K562 (cell line): ENCODE measurements around the gene ARHGEF10L. TPM values are rescaled to one million over a fixed set of nuclear protein-coding genes. Genes with fewer than 3 reads are reported as not detected.

Source experiments
- ATAC-seq: fragments of 200-7000 bp; cut with Tn5 transposase; 3 replicates; pipeline ENCODE4 v1.9.1; 2020; ENCODE audit warnings: moderate library complexity
- BruUV-seq: library from RNA; stranded (reverse); fragments of 400-500 nt; replicated peaks from 2 replicates; lab custom pipeline; 2021; lab: Mats Ljungman, UMichigan
- CTCF ChIA-PET: fragments of 300-600 bp; formaldehyde crosslinking; extraction: SDS; loops from one replicate; lab custom pipeline; 2021; ENCODE audit warnings: low intra/inter-chr PET ratio; lab: Yijun Ruan, JAX
- POLR2A ChIA-PET: fragments of 300-600, 350-650 bp; sonication (Branson Sonifier 250); formaldehyde crosslinking; extraction: SDS; loops from one replicate; lab custom pipeline; 2021; ENCODE audit warnings: antibody characterized with exemption, inconsistent platforms; lab: Yijun Ruan, JAX
- DNase-seq, 4 experiments: peaks; one replicate each; pipeline versions ENCODE4 v3.0.0 to v3.0.0-alpha.2; 2011 to 2018; ENCODE audit warnings: low spot score in 3 of 4, mixed read lengths in 3 of 4; ENCODE audit errors: extremely low read depth in 1 of 4
- FAIRE-seq: peaks from 2 replicates; lab custom pipeline; 2011; peaks lifted over from hg19 to GRCh38; lab: Jason Lieb, UNC
- H2AFZ ChIP-seq: 2 replicates; pipeline ENCODE4 v1.6.0; 2011; ENCODE audit warnings: low read depth, low read length, control low read depth, inconsistent platforms
- H3K27ac ChIP-seq: fragments of 200-600 bp; 3 replicates; pipeline ENCODE4 v1.8.0; 2011; ENCODE audit warnings: low read depth, mild to moderate bottlenecking, control low read depth, inconsistent platforms, low read length, moderate library complexity, mixed read lengths; ENCODE audit errors: extremely low read depth
- H3K27me3 ChIP-seq, 2 experiments: fragments of 300-600 bp in 1 of 2; 2 replicates in 1 of 2; 3 replicates in 1 of 2; pipeline versions ENCODE4 v1.6.0 to v1.8.0; 2011; ENCODE audit warnings: inconsistent platforms in 2 of 2, low read length in 2 of 2, mild to moderate bottlenecking in 1 of 2, mixed read lengths in 1 of 2, moderate library complexity in 1 of 2; ENCODE audit not compliant: control insufficient read depth in 2 of 2, insufficient read depth in 2 of 2
- H3K36me3 ChIP-seq: fragments of 300-600 bp; 3 replicates; pipeline ENCODE4 v1.8.0; 2011; ENCODE audit warnings: mild to moderate bottlenecking, low read length, inconsistent platforms; ENCODE audit not compliant: control insufficient read depth, insufficient read depth
- H3K4me1 ChIP-seq, 2 experiments: fragments of 200-600 bp in 1 of 2; replicated peaks in 1 of 2; 2 replicates in 1 of 2; 3 replicates in 1 of 2; pipeline versions ENCODE4 v1.5.1 to v1.8.0; 2011; ENCODE audit warnings: inconsistent platforms in 2 of 2, low read length in 2 of 2, mild to moderate bottlenecking in 1 of 2, mixed read lengths in 1 of 2, moderate library complexity in 1 of 2; ENCODE audit not compliant: control insufficient read depth in 2 of 2, insufficient read depth in 2 of 2
- H3K4me2 ChIP-seq: 2 replicates; pipeline ENCODE4 v1.6.1; 2011; ENCODE audit warnings: low read length, control low read depth, inconsistent platforms, mixed read lengths; ENCODE audit not compliant: insufficient read depth
- H3K4me3 ChIP-seq: fragments of 200-600 bp; sonication (generic), shearing (Covaris generic); 2 replicates; pipeline ENCODE4 v1.5.1; 2016; ENCODE audit warnings: control low read depth, inconsistent platforms
- H3K79me2 ChIP-seq: fragments of 200-600 bp; 3 replicates; pipeline ENCODE4 v1.8.0; 2011; ENCODE audit warnings: low read length, inconsistent platforms; ENCODE audit not compliant: control insufficient read depth, insufficient read depth
- H3K9ac ChIP-seq, 2 experiments: 2 replicates each; pipeline versions ENCODE4 v1.6.0 to v1.6.1; 2011; ENCODE audit warnings: low read depth in 2 of 2, low read length in 2 of 2, control low read depth in 1 of 2, inconsistent platforms in 1 of 2, mild to moderate bottlenecking in 1 of 2, mixed read lengths in 1 of 2; ENCODE audit not compliant: insufficient read depth in 1 of 2
- H3K9me1 ChIP-seq: one replicate; pipeline ENCODE4 v1.6.0; 2011; ENCODE audit warnings: inconsistent platforms, mild to moderate bottlenecking, low read length, moderate library complexity; ENCODE audit not compliant: control insufficient read depth, insufficient read depth
- H3K9me3 ChIP-seq: replicated peaks from 2 replicates; pipeline ENCODE4 v1.5.1; 2011; ENCODE audit warnings: low read depth, low read length, inconsistent platforms; ENCODE audit not compliant: control insufficient read depth, insufficient read depth
- H4K20me1 ChIP-seq: replicated peaks from 2 replicates; pipeline ENCODE4 v1.6.1; 2011; ENCODE audit warnings: low read length, inconsistent platforms, mixed read lengths; ENCODE audit not compliant: control insufficient read depth, insufficient read depth
- CBFA2T3 ChIP-seq: fragments of 450-650 bp; IDR thresholded peaks from 2 replicates; pipeline ENCODE4 v1.6.1; 2017
- CBX3 ChIP-seq, 2 experiments: IDR thresholded peaks; 1 replicate in 1 of 2; 2 replicates in 1 of 2; pipeline ENCODE4 v1.6.1; 2012; ENCODE audit warnings: inconsistent platforms in 2 of 2, low read length in 2 of 2, borderline replicate concordance in 1 of 2, control low read depth in 1 of 2
- HSF4 ChIP-seq: fragments of 250-450 bp; sonication (Bioruptor Pico); IDR thresholded peaks from 2 replicates; pipeline ENCODE4 v2.1.2; 2022; ENCODE audit warnings: mild to moderate bottlenecking, moderate library complexity, borderline replicate concordance
- JUN ChIP-seq, 2 experiments: sonication (generic) in 1 of 2; formaldehyde crosslinking in 1 of 2; IDR thresholded peaks; 2 replicates each; pipeline versions ENCODE4 v1.6.1 to v1.8.0; 2012 to 2022; ENCODE audit warnings: borderline replicate concordance in 2 of 2, mild to moderate bottlenecking in 2 of 2, improper control_type of control experiment in 1 of 2, low read depth in 1 of 2, low read length in 1 of 2, missing genetic modification reagents in 1 of 2
- L3MBTL2 ChIP-seq: fragments of 450-650 bp; IDR thresholded peaks from 2 replicates; pipeline ENCODE4 v1.6.1; 2016; ENCODE audit warnings: mild to moderate bottlenecking, moderate library complexity
- MEF2D ChIP-seq: conservative IDR thresholded peaks from 2 replicates; pipeline ENCODE4 v1.6.1; 2016; ENCODE audit warnings: low read depth, missing genetic modification characterization, missing compliant biosample characterization
- NCOA2 ChIP-seq, 2 experiments: fragments of 450-650 bp; IDR thresholded peaks; 2 replicates each; pipeline ENCODE4 v1.6.1; 2018; ENCODE audit warnings: mild to moderate bottlenecking in 2 of 2, moderate library complexity in 1 of 2; ENCODE audit not compliant: partially characterized antibody in 2 of 2
- PTRF ChIP-seq: fragments of 450-650 bp; IDR thresholded peaks from 2 replicates; pipeline ENCODE4 v1.6.1; 2016; ENCODE audit warnings: mild to moderate bottlenecking, missing genetic modification characterization, missing compliant biosample characterization
- TFAM ChIP-seq: fragments of 250-450 bp; sonication (Bioruptor Pico); conservative IDR thresholded peaks from 2 replicates; pipeline ENCODE4 v1.5.0; 2021; ENCODE audit warnings: mild to moderate bottlenecking, moderate library complexity
- WGBS: fragments of 100-300 bp; shearing (Covaris generic); methylation state at CpG from one replicate; pipeline ENCODE4 v1.1.6; 2016; ENCODE audit warnings: low coverage, mixed read lengths; ENCODE audit not compliant: insufficient coverage; ENCODE audit errors: missing lambda C conversion rate; 5-methylcytosine and 5-hydroxymethylcytosine counted together
- in situ Hi-C: fragments of 300-500 bp; cut with MboI; formaldehyde crosslinking; loops from 4 replicates; pipeline ENCODE4 v1.15.0; 2018; ENCODE audit warnings: inconsistent platforms, mixed read lengths
- intact Hi-C: fragments of 100-400 bp; cut with micrococcal nuclease; formaldehyde crosslinking; loops from 2 replicates; pipeline ENCODE4 v1.14.2; 2022
- polyA plus RNA-seq, 8 experiments: library from polyadenylated mRNA; depleted of rRNA in 4 of 8; stranded (reverse) in 5 of 8; unstranded in 3 of 8; fragments of >200 nt; fragmentation: Nextera tagmentation in 2 of 8; fragmentation: Illumina TruSeq in 1 of 8; extraction: Ambion mirVana in 2 of 8; extraction: Trizol in 1 of 8; gene quantifications; 2 replicates each; pipeline versions ENCODE4 v1.2.1 to v1.2.3, GENCODE V29; 2011 to 2014; ENCODE audit warnings: inconsistent platforms in 1 of 8, missing spikeins in 1 of 8
- total RNA-seq, 7 experiments: library from RNA; depleted of rRNA in 6 of 7; stranded (reverse); fragments of >200 nt in 6 of 7; fragmentation: Illumina TruSeq in 2 of 7; extraction: Trizol in 2 of 7; gene quantifications; 2 replicates each; pipeline versions ENCODE4 v1.2.1 to v1.2.3, GENCODE V29; 2011 to 2021; ENCODE audit warnings: low replicate concordance in 1 of 7
- TF ChIP-seq, protein P1 (sequence below): fragments of 450-650 bp; conservative IDR thresholded peaks from 2 replicates; pipeline ENCODE4 v1.6.1; 2016; ENCODE audit warnings: missing genetic modification characterization, low read depth, mild to moderate bottlenecking, control low read depth, missing compliant biosample characterization
- TF ChIP-seq, protein P2 (sequence below), 2 experiments: IDR thresholded peaks; 2 replicates each; pipeline ENCODE4 v1.6.1; 2011; ENCODE audit warnings: borderline replicate concordance in 1 of 2, control low read depth in 1 of 2, low read depth in 1 of 2, low read length in 1 of 2, mild to moderate bottlenecking in 1 of 2, mixed read lengths in 1 of 2, moderate library complexity in 1 of 2; ENCODE audit not compliant: insufficient read depth in 1 of 2, insufficient read length in 1 of 2, poor library complexity in 1 of 2, severe bottlenecking in 1 of 2; ENCODE audit errors: extremely low read depth in 1 of 2
- TF ChIP-seq, protein P3 (sequence below): IDR thresholded peaks from 2 replicates; pipeline ENCODE4 v1.6.1; 2012; ENCODE audit warnings: low read depth, low read length, improper control_type of control experiment, borderline replicate concordance
- TF ChIP-seq, protein P4 (sequence below): fragments of 450-650 bp; IDR thresholded peaks from one replicate; pipeline ENCODE4 v1.6.1; 2018; ENCODE audit warnings: mild to moderate bottlenecking, moderate library complexity; ENCODE audit not compliant: partially characterized antibody

Gene ARHGEF10L
- total and polyA plus RNA-seq, 9 of the 15 experiments (the other 6 are each of a cell fraction or from before 2014, with no cell fraction given), result 0.09 to 0.13 TPM; not detected in 7

DNA sequence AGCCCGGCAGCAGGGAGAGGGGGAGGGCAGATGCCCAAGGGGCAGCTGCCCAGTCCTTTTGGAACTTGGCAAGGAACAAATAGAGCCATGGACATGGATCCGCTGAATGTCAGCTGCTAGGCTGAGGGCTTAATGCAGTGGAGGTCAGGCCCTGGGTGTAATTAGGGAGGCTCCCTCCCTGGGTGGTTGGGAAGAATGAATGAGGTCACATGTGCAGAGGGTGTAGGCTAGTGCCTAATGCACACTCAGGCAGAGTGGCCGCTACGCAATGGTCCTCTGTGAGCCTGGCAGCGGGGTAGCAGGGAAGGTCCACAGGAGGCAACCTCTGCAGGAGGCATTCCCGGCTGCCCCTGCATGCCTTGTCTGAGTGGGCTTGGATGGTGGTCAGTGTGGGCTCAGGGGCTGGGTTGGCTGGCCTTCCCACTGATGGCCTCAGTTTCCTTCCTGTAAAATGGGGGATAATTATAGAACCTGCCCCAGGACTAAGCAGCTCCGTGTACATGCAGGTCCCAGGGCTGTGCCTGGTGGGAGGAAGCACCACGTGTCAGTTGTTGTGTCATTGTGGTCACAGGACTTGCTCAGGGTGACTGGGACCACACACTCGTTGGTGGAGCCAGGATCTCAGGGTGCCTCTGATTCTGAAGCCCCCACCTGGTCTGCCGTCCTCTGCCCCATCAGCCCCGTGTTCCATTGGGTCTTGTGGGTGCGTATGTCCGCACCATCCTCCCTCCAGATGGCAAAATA, 134.0 kb downstream of the ARHGEF10L start:
- ChIA-PET CTCF (no interaction called here), POLR2A (no interaction called here)
- no peak overlapping the region for H2AFZ ChIP-seq
- intact Hi-C loops, result no loop called here
- H3K36me3 ChIP-seq, result no peaks in the 10 kb centered on the region
- BruUV-seq, result no TSS peak
- no peak for DNase-seq
- no peak for ATAC-seq
- WGBS, result 1% methylated on average over 13 of the region's 13 CpGs
- peaks cover 23% of the 10 kb centered on the region for H4K20me1 ChIP-seq
- FAIRE-seq, result no peak
- no peaks in the 10 kb centered on the region for H3K9me3 ChIP-seq
- H3K27ac ChIP-seq, result no peak overlapping the region
- H3K27me3 ChIP-seq, result peaks cover 13 to 51% of the 10 kb centered on the region in 2 experiments
- H3K4me1 ChIP-seq, result peaks cover 0 to 4% of the 10 kb centered on the region in 2 experiments; a peak in 1 of 5 replicates
- TF ChIP-seq, protein P1, sequence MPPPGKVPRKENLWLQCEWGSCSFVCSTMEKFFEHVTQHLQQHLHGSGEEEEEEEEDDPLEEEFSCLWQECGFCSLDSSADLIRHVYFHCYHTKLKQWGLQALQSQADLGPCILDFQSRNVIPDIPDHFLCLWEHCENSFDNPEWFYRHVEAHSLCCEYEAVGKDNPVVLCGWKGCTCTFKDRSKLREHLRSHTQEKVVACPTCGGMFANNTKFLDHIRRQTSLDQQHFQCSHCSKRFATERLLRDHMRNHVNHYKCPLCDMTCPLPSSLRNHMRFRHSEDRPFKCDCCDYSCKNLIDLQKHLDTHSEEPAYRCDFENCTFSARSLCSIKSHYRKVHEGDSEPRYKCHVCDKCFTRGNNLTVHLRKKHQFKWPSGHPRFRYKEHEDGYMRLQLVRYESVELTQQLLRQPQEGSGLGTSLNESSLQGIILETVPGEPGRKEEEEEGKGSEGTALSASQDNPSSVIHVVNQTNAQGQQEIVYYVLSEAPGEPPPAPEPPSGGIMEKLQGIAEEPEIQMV (tag), result no peak
- TF ChIP-seq NCOA2 (IDR thresholded peaks at IDR 0.05; ENCODE audit: partially characterized antibody in 2 of 2) (no peak), TFAM (no peak), CBX3 (IDR thresholded peaks at IDR 0.05; ENCODE audit: borderline replicate concordance in 1 of 2, low read length in 2 of 2) (no peak), CBFA2T3 (no peak), PTRF (tag) (no peak), MEF2D (tag) (no peak), HSF4 (CRISPR knock-in tag) (no peak), JUN (IDR thresholded peaks at IDR 0.05; ENCODE audit: borderline replicate concordance, low read depth, low read length) (no peak), JUN (CRISPR knock-in tag; IDR thresholded peaks at IDR 0.05; ENCODE audit: borderline replicate concordance) (no peak), L3MBTL2 (no peak)
- TF ChIP-seq, protein P2, sequence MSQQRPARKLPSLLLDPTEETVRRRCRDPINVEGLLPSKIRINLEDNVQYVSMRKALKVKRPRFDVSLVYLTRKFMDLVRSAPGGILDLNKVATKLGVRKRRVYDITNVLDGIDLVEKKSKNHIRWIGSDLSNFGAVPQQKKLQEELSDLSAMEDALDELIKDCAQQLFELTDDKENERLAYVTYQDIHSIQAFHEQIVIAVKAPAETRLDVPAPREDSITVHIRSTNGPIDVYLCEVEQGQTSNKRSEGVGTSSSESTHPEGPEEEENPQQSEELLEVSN (IDR thresholded peaks at IDR 0.05; ENCODE audit: borderline replicate concordance in 1 of 2, extremely low read depth in 1 of 2, insufficient read depth in 1 of 2, insufficient read length in 1 of 2, low read depth in 1 of 2, low read length in 1 of 2, poor library complexity in 1 of 2, severe bottlenecking in 1 of 2), result no peak
- TF ChIP-seq, protein P3, sequence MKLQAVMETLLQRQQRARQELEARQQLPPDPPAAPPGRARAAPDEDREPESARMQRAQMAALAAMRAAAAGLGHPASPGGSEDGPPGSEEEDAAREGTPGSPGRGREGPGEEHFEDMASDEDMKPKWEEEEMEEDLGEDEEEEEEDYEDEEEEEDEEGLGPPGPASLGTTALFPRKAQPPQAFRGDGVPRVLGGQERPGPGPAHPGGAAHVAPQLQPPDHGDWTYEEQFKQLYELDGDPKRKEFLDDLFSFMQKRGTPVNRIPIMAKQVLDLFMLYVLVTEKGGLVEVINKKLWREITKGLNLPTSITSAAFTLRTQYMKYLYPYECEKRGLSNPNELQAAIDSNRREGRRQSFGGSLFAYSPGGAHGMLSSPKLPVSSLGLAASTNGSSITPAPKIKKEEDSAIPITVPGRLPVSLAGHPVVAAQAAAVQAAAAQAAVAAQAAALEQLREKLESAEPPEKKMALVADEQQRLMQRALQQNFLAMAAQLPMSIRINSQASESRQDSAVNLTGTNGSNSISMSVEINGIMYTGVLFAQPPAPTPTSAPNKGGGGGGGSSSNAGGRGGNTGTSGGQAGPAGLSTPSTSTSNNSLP, result no peak
- TF ChIP-seq, protein P4, sequence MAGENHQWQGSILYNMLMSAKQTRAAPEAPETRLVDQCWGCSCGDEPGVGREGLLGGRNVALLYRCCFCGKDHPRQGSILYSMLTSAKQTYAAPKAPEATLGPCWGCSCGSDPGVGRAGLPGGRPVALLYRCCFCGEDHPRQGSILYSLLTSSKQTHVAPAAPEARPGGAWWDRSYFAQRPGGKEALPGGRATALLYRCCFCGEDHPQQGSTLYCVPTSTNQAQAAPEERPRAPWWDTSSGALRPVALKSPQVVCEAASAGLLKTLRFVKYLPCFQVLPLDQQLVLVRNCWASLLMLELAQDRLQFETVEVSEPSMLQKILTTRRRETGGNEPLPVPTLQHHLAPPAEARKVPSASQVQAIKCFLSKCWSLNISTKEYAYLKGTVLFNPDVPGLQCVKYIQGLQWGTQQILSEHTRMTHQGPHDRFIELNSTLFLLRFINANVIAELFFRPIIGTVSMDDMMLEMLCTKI, result no peak
- H3K9ac ChIP-seq, result no peak overlapping the region
- no peak overlapping the region for H3K4me3 ChIP-seq
- no peak overlapping the region for H3K4me2 ChIP-seq
- in situ Hi-C loops, result loop anchor here (10.0 kb wide), 1 partner anchor 551 kb away; no protein-coding TSS in a partner anchor
- no peaks in the 10 kb centered on the region for H3K79me2 ChIP-seq
- peaks cover 2% of the 10 kb centered on the region for H3K9me1 ChIP-seq
